H1 (cell line): ENCODE measurements around the gene MAP3K14. TPM values are rescaled to one million over a fixed set of nuclear protein-coding genes. Genes with fewer than 3 reads are reported as not detected.
A peak's percentile ranks its signal among the peaks of the same experiment; 100 is the strongest.

Source experiments
- CTCF ChIA-PET: fragments of 300-600 bp; sonication (Branson Sonifier 250); formaldehyde crosslinking; loops from one replicate; lab custom pipeline; 2021; ENCODE audit not compliant: partially characterized antibody; lab: Charles Lee
- POLR2A ChIA-PET: fragments of 300-600 bp; sonication (Branson Sonifier 250); formaldehyde crosslinking; loops from one replicate; lab custom pipeline; 2021; ENCODE audit warnings: inconsistent platforms; ENCODE audit not compliant: partially characterized antibody; lab: Charles Lee
- DNase-seq, 2 experiments: peaks; one replicate each; pipeline versions ENCODE4 v3.0.0 to v3.0.0-alpha.2; 2010 to 2022; ENCODE audit warnings: low spot score in 2 of 2, low read depth in 1 of 2, mixed read lengths in 1 of 2
- FAIRE-seq: peaks from 2 replicates; lab custom pipeline; 2011; peaks lifted over from hg19 to GRCh38; lab: Jason Lieb, UNC
- H2AFZ ChIP-seq: 2 replicates; pipeline ENCODE4 v1.8.1; 2012; ENCODE audit warnings: low read length, inconsistent platforms
- H2AK5ac ChIP-seq: 2 replicates; pipeline ENCODE4 v1.6.1; 2013; ENCODE audit warnings: low read depth, low read length
- H2BK120ac ChIP-seq: replicated peaks from 2 replicates; pipeline ENCODE3; 2013; ENCODE audit warnings: low read depth, low read length, inconsistent platforms
- H2BK12ac ChIP-seq: 2 replicates; pipeline ENCODE4 v1.6.1; 2013; ENCODE audit warnings: low read depth, low read length
- H2BK15ac ChIP-seq: 2 replicates; pipeline ENCODE4 v1.6.1; 2013; ENCODE audit warnings: low read length
- H2BK20ac ChIP-seq: 2 replicates; pipeline ENCODE4 v1.6.1; 2013; ENCODE audit warnings: low read length
- H2BK5ac ChIP-seq: 2 replicates; pipeline ENCODE4 v1.6.1; 2013; ENCODE audit warnings: low read depth, low read length
- H3K14ac ChIP-seq: 2 replicates; pipeline ENCODE4 v1.6.1; 2013; ENCODE audit warnings: inconsistent platforms; ENCODE audit not compliant: insufficient read length
- H3K18ac ChIP-seq: 2 replicates; pipeline ENCODE4 v1.6.1; 2013; ENCODE audit warnings: low read length; ENCODE audit errors: extremely low read depth
- H3K23ac ChIP-seq: 2 replicates; pipeline ENCODE4 v1.6.1; 2013; ENCODE audit warnings: inconsistent platforms; ENCODE audit not compliant: insufficient read length
- H3K23me2 ChIP-seq: 2 replicates; pipeline ENCODE4 v1.6.1; 2013; ENCODE audit warnings: low read depth, low read length
- H3K27ac ChIP-seq: 2 replicates; pipeline ENCODE4 v1.6.1; 2011; ENCODE audit warnings: low read depth, low read length, inconsistent platforms
- H3K27me3 ChIP-seq, 4 experiments: replicated peaks in 1 of 4; 1 replicate in 1 of 4; 2 replicates in 3 of 4; pipeline versions ENCODE4 v1.6.1 to v1.8.1; 2011 to 2013; ENCODE audit warnings: low read length in 3 of 4, mild to moderate bottlenecking in 3 of 4, inconsistent platforms in 2 of 4, mixed read lengths in 2 of 4, moderate library complexity in 1 of 4; ENCODE audit not compliant: control insufficient read depth in 3 of 4, insufficient read depth in 3 of 4; ENCODE audit errors: extremely low read depth in 1 of 4
- H3K36me3 ChIP-seq, 4 experiments: 2 replicates each; pipeline versions ENCODE4 v1.6.1 to v1.8.1; 2011 to 2013; ENCODE audit warnings: mild to moderate bottlenecking in 4 of 4, low read length in 3 of 4, moderate library complexity in 2 of 4, control low read depth in 1 of 4, inconsistent platforms in 1 of 4; ENCODE audit not compliant: insufficient read depth in 4 of 4, control insufficient read depth in 2 of 4
- H3K4ac ChIP-seq: replicated peaks from 2 replicates; pipeline ENCODE3; 2013; ENCODE audit warnings: low read length, low read depth, mixed read lengths, inconsistent platforms; ENCODE audit not compliant: insufficient read length
- H3K4me1 ChIP-seq, 4 experiments: replicated peaks in 1 of 4; 1 replicate in 1 of 4; 2 replicates in 3 of 4; pipeline versions ENCODE4 v1.6.1 to v1.8.1; 2011 to 2013; ENCODE audit warnings: low read length in 3 of 4, inconsistent platforms in 2 of 4, mixed read lengths in 1 of 4; ENCODE audit not compliant: insufficient read depth in 4 of 4, control insufficient read depth in 3 of 4
- H3K4me2 ChIP-seq, 2 experiments: 2 replicates each; pipeline versions ENCODE4 v1.6.1 to v1.8.1; 2011 to 2013; ENCODE audit warnings: low read depth in 2 of 2, low read length in 2 of 2, control low read depth in 1 of 2, inconsistent platforms in 1 of 2, mild to moderate bottlenecking in 1 of 2; ENCODE audit not compliant: insufficient read depth in 1 of 2
- H3K4me3 ChIP-seq, 4 experiments: fragments of 200-600, 300-600 bp in 1 of 4; sonication (generic), shearing (Covaris generic), sonication (Bioruptor Twin) in 1 of 4; 2 replicates each; pipeline versions ENCODE4 v1.5.1 to v1.8.1; 2011 to 2016; ENCODE audit warnings: low read length in 4 of 4, low read depth in 3 of 4, control low read depth in 2 of 4, inconsistent platforms in 2 of 4, mild to moderate bottlenecking in 2 of 4, mixed read lengths in 1 of 4, moderate library complexity in 1 of 4; ENCODE audit not compliant: insufficient read depth in 2 of 4; ENCODE audit errors: extremely low read depth in 1 of 4
- H3K56ac ChIP-seq: replicated peaks from 2 replicates; pipeline ENCODE3; 2013; ENCODE audit warnings: low read depth, mild to moderate bottlenecking, mixed read lengths, low read length, inconsistent platforms; ENCODE audit not compliant: insufficient read length
- H3K79me1 ChIP-seq: 2 replicates; pipeline ENCODE4 v1.6.1; 2013; ENCODE audit warnings: low read depth, low read length, control low read depth
- H3K79me2 ChIP-seq, 2 experiments: 2 replicates each; pipeline versions ENCODE4 v1.6.1 to v1.8.1; 2012 to 2013; ENCODE audit warnings: low read length in 2 of 2, mild to moderate bottlenecking in 2 of 2, inconsistent platforms in 1 of 2; ENCODE audit not compliant: insufficient read depth in 2 of 2, control insufficient read depth in 1 of 2
- H3K9ac ChIP-seq, 4 experiments: replicated peaks in 1 of 4; 1 replicate in 1 of 4; 2 replicates in 3 of 4; pipeline versions ENCODE4 v1.6.1 to v1.8.1; 2011 to 2013; ENCODE audit warnings: low read depth in 3 of 4, low read length in 3 of 4, control low read depth in 2 of 4, mild to moderate bottlenecking in 2 of 4, moderate library complexity in 2 of 4, inconsistent platforms in 1 of 4; ENCODE audit errors: extremely low read depth in 1 of 4
- H3K9me3 ChIP-seq, 2 experiments: 2 replicates each; pipeline versions ENCODE4 v1.6.1 to v1.8.1; 2012 to 2013; ENCODE audit warnings: mild to moderate bottlenecking in 2 of 2, moderate library complexity in 2 of 2, control low read depth in 1 of 2, inconsistent platforms in 1 of 2, low read depth in 1 of 2, low read length in 1 of 2, mixed read lengths in 1 of 2; ENCODE audit not compliant: insufficient read depth in 2 of 2
- H4K20me1 ChIP-seq, 2 experiments: replicated peaks in 1 of 2; 2 replicates each; pipeline versions ENCODE3 to v1.8.1; 2011 to 2013; ENCODE audit warnings: inconsistent platforms in 2 of 2, low read length in 2 of 2, mild to moderate bottlenecking in 1 of 2; ENCODE audit not compliant: insufficient read depth in 2 of 2, control insufficient read depth in 1 of 2
- H4K5ac ChIP-seq: 2 replicates; pipeline ENCODE4 v1.6.1; 2013; ENCODE audit warnings: low read length, low read depth, mixed read lengths, inconsistent platforms; ENCODE audit not compliant: insufficient read length
- H4K8ac ChIP-seq: 2 replicates; pipeline ENCODE4 v1.8.0; 2013; ENCODE audit warnings: mild to moderate bottlenecking, moderate library complexity, low read length, inconsistent platforms; ENCODE audit not compliant: insufficient read depth; ENCODE audit errors: extremely low read depth
- H4K91ac ChIP-seq: replicated peaks from 2 replicates; pipeline ENCODE3; 2013; ENCODE audit warnings: low read length, mixed read lengths, inconsistent platforms; ENCODE audit not compliant: insufficient read length
- CTCF ChIP-seq, 3 experiments: IDR thresholded peaks; 1 replicate in 2 of 3; 2 replicates in 1 of 3; pipeline versions ENCODE4 v1.5.1 to v1.6.1; 2011; ENCODE audit warnings: low read length in 3 of 3, mild to moderate bottlenecking in 3 of 3, inconsistent platforms in 2 of 3, low read depth in 1 of 3, moderate library complexity in 1 of 3; ENCODE audit not compliant: insufficient read depth in 1 of 3; ENCODE audit errors: control extremely low read depth in 1 of 3
- SIRT6 ChIP-seq: IDR thresholded peaks from one replicate; pipeline ENCODE4 v1.7.1; 2012; ENCODE audit warnings: low read length, inconsistent platforms
- YY1 ChIP-seq: IDR thresholded peaks from 2 replicates; pipeline ENCODE4 v1.6.1; 2011; ENCODE audit warnings: low read depth, mild to moderate bottlenecking, low read length
- WGBS, 2 experiments: shearing (Covaris generic) in 1 of 2; methylation state at CpG; one replicate each; pipeline versions ENCODE4 v1.1.6 to v1.1.7; 2013 to 2015; ENCODE audit warnings: low lambda C conversion rate in 2 of 2, mixed read lengths in 2 of 2, inconsistent platforms in 1 of 2, low coverage in 1 of 2, missing lambda C conversion rate in 1 of 2; ENCODE audit not compliant: insufficient replicate concordance in 2 of 2, insufficient coverage in 1 of 2, insufficient read length in 1 of 2; ENCODE audit errors: extremely low coverage in 1 of 2, missing lambda C conversion rate in 1 of 2; 5-methylcytosine and 5-hydroxymethylcytosine counted together
- polyA plus RNA-seq, 7 experiments: library from polyadenylated mRNA; depleted of rRNA in 3 of 7; stranded (reverse) in 5 of 7; unstranded in 2 of 7; fragments of >200 nt in 5 of 7; fragments of 200-250 nt in 2 of 7; gene quantifications; 1 replicate in 5 of 7; 2 replicates in 1 of 7; 4 replicates in 1 of 7; pipeline versions ENCODE4 v1.2.1 to v1.2.3, GENCODE V29; 2011 to 2013; ENCODE audit warnings: missing spikeins in 2 of 7, mixed read lengths in 2 of 7
- total RNA-seq: library from RNA; stranded (reverse); fragmentation: NEBNext Ultra II Directional; extraction: Animal tissue kit (Norgen Biotek cat#: 25700); gene quantifications from 2 replicates; pipeline ENCODE4 v1.2.1, GENCODE V29; 2021

The MAP3K14 gene
- total and polyA plus RNA-seq, 2 of the 8 experiments (the other 6 are each of a cell fraction or from before 2014, with no cell fraction given), result 5.2 to 6.1 TPM

GRCh38 chr17:45262516-45263476 is 54.0 kb downstream of the MAP3K14 start:
- Histone ChIP-seq H3K18ac (0 out of 2 replicates have a peak overlapping the region, but pooled peaks have one; percentile 17), H3K9me3 (no peaks in the 10 kb centered on the region), H3K9ac (peak overlapping the region in 3 of 4 experiments; percentile 34 to 63 (median 54); a peak in 3 of 7 replicates), H2BK20ac (no peak overlapping the region), H3K23ac (no peak overlapping the region), H3K56ac (no peak overlapping the region), H4K20me1 (no peaks in the 10 kb centered on the region), H3K27ac (no peak overlapping the region), H3K4me1 (peaks cover 4 to 10% (median 6%) of the 10 kb centered on the region in 4 experiments; a peak in 6 of 7 replicates), H3K36me3 (peaks cover 0 to 4% (median 1%) of the 10 kb centered on the region in 4 experiments; a peak in 3 of 8 replicates), H3K4me2 (peak overlapping the region; percentile 85 to 92), H2BK120ac (no peak overlapping the region), H2AFZ (no peak overlapping the region), H2BK5ac (no peak overlapping the region), H4K5ac (no peak overlapping the region), H3K27me3 (peaks cover 0 to 5% (median 2%) of the 10 kb centered on the region in 4 experiments; a peak in 3 of 7 replicates), H2BK15ac (no peak overlapping the region), H4K91ac (no peak overlapping the region), H3K23me2 (peaks cover 6% of the 10 kb centered on the region), H2BK12ac (peak overlapping the region; percentile 75; the same call in 1 of the 2 replicates), H2AK5ac (no peak overlapping the region), H3K79me2 (no peaks in the 10 kb centered on the region), H3K4me3 (peak overlapping the region; percentile 52 to 69 (median 60); a peak in 6 of 8 replicates), H3K14ac (no peak overlapping the region), H3K4ac (no peak overlapping the region), H4K8ac (peak overlapping the region; percentile 23; the same call in 1 of the 2 replicates), H3K79me1 (no peaks in the 10 kb centered on the region)
- DNase-seq (peak in 1 of 2 experiments; percentile 57), FAIRE-seq (no peak)
- WGBS, 2 experiments, result 76% methylated on average over 18 of the region's 18 CpGs; no CpG with 5 or more reads in 1 of the 2 experiments
- POLR2A ChIA-PET, result interaction anchor here (0.7 to 1.5 kb wide), 4 partner anchors 14 to 125 kb away, joined by 3 to 5 read pairs (median 4); partner anchors contain the start of gene FMNL1
- CTCF ChIA-PET, result interaction anchor here (0.6 to 29.1 kb wide), 8 partner anchors 9 to 127 kb away, joined by 3 to 579 read pairs (median 5); no protein-coding TSS in a partner anchor
- TF ChIP-seq CTCF (IDR thresholded peaks at IDR 0.05; ENCODE audit: control extremely low read depth in 1 of 3, insufficient read depth in 1 of 3, low read depth in 1 of 3, low read length in 3 of 3) (peak in 1 of 3 experiments; percentile 10; a peak in 1 of 4 replicates), SIRT6 (no peak), YY1 (no peak)
- TF ChIP-seq, all 59 proteins: peak for 1
